ENCODE measurements around the gene NRN1L. TPM values are rescaled to one million over a fixed set of nuclear protein-coding genes. Genes with fewer than 3 reads are reported as not detected.

NRN1L gene
- total and polyA plus RNA-seq, 2 donors (not counting 1 experiment from before 2014, with no cell fraction given): 0.10 to 0.17 TPM

DNA sequence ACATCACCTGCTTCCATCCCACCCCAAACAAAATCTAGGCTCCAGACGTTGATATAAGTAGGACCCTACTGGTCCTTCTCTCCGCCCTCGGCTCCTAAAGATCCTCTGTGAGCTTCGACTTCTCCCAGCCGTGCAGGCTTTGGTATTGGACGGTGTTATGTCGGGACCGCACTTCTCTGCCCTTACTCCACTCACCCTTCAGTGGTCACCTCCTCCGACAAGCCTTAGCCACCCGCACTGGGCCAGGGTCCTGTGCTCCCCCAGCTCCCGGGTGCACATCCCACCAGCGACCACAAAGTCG, 50.4 kb downstream of the NRN1L start:
- H3K9ac ChIP-seq (ENCODE audit: insufficient read depth, low read length): peak overlapping the region; percentile 77
- peaks cover 3% of the 10 kb centered on the region for H3K79me2 ChIP-seq (ENCODE audit: control insufficient read depth, insufficient read depth, low read length)
- no peaks in the 10 kb centered on the region for H3K9me3 ChIP-seq (ENCODE audit: control insufficient read depth, insufficient read depth, low read depth, low read length)
- no peak overlapping the region for H2AFZ ChIP-seq (ENCODE audit: low read length)
- H3K4me2 ChIP-seq (ENCODE audit: extremely low read depth, insufficient read depth, low read length): peak overlapping the region; percentile 94
- H3K4me1 ChIP-seq (ENCODE audit: control insufficient read depth, extremely low read depth, insufficient read depth, low read length): peaks cover 14% of the 10 kb centered on the region
- H4K20me1 ChIP-seq (ENCODE audit: control insufficient read depth, extremely low read depth, insufficient read depth, low read length): no peaks in the 10 kb centered on the region
- TF ChIP-seq, protein P1, sequence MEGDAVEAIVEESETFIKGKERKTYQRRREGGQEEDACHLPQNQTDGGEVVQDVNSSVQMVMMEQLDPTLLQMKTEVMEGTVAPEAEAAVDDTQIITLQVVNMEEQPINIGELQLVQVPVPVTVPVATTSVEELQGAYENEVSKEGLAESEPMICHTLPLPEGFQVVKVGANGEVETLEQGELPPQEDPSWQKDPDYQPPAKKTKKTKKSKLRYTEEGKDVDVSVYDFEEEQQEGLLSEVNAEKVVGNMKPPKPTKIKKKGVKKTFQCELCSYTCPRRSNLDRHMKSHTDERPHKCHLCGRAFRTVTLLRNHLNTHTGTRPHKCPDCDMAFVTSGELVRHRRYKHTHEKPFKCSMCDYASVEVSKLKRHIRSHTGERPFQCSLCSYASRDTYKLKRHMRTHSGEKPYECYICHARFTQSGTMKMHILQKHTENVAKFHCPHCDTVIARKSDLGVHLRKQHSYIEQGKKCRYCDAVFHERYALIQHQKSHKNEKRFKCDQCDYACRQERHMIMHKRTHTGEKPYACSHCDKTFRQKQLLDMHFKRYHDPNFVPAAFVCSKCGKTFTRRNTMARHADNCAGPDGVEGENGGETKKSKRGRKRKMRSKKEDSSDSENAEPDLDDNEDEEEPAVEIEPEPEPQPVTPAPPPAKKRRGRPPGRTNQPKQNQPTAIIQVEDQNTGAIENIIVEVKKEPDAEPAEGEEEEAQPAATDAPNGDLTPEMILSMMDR (conservative IDR thresholded peaks at IDR 0.05 in 1 of 2, IDR thresholded peaks at IDR 0.05 in 1 of 2; ENCODE audit: low read depth in 1 of 2, low read length in 2 of 2): no peak
- TF ChIP-seq EZH2 (IDR thresholded peaks at IDR 0.05; ENCODE audit: low read length, missing control alignments): no peak
- peak overlapping the region; percentile 67 to 95 (median 74) for H3K4me3 ChIP-seq (replicated peaks in 1 of 4; ENCODE audit: control extremely low read depth in 1 of 4, insufficient read depth in 1 of 4, low read depth in 3 of 4, low read length in 4 of 4)
- DNase-seq (ENCODE audit: low read depth in 2 of 2): no peak
- H3K27ac ChIP-seq (ENCODE audit: insufficient read depth, low read length): peak overlapping the region; percentile 11
- no peaks in the 10 kb centered on the region for H3K27me3 ChIP-seq (ENCODE audit: control insufficient read depth, insufficient read depth, low read length)
- H3K36me3 ChIP-seq (ENCODE audit: control insufficient read depth, insufficient read depth, low read length): peaks cover 11% of the 10 kb centered on the region

DNA sequence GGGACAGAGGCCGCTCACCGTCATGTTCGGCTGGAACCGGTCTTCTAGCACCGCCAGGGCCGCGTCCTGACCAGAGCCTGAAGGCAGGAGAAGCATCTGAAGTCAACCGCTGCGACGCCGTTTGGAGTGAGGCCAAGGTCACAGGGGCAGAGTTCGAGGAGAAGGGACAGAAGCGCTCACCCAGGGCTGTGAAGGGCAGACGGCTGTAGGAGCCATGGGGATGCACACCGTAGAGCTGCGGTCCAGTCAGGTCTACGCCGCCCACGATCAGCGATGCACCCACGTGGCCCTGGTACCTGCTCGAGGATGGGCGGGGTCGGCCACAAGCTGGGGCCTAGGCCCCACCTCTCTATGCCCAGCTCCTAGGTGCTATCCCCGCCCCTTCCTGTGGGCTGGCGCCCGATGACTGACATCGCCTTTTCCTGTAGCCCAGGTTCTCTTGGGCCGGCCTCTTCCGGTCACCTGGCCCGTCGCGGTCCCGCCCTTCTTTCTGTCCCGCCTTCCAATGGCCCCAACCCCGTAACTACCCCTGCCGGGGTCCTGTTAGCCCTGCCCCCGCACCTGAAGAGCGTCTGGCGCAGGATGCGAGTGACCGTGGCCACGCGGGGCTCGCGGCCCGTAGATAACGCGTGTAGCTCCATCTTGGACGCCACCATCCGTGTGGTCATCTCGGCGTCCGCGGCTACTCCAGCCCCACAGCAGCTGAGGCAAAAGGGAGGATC, 50.9 kb downstream of the NRN1L start:
- peak overlapping the region; percentile 94 for H3K4me2 ChIP-seq (ENCODE audit: extremely low read depth, insufficient read depth, low read length)
- peak overlapping the region; percentile 67 to 95 (median 74) for H3K4me3 ChIP-seq (replicated peaks in 1 of 4; ENCODE audit: control extremely low read depth in 1 of 4, insufficient read depth in 1 of 4, low read depth in 3 of 4, low read length in 4 of 4)
- H3K9me3 ChIP-seq (ENCODE audit: control insufficient read depth, insufficient read depth, low read depth, low read length): no peaks in the 10 kb centered on the region
- H3K4me1 ChIP-seq (ENCODE audit: control insufficient read depth, extremely low read depth, insufficient read depth, low read length): peaks cover 14% of the 10 kb centered on the region
- TF ChIP-seq, protein P1 (conservative IDR thresholded peaks at IDR 0.05 in 1 of 2, IDR thresholded peaks at IDR 0.05 in 1 of 2; ENCODE audit: low read depth in 1 of 2, low read length in 2 of 2): no peak
- TF ChIP-seq EZH2 (IDR thresholded peaks at IDR 0.05; ENCODE audit: low read length, missing control alignments): no peak
- no peaks in the 10 kb centered on the region for H3K27me3 ChIP-seq (ENCODE audit: control insufficient read depth, insufficient read depth, low read length)
- no peaks in the 10 kb centered on the region for H4K20me1 ChIP-seq (ENCODE audit: control insufficient read depth, extremely low read depth, insufficient read depth, low read length)
- peaks cover 5% of the 10 kb centered on the region for H3K79me2 ChIP-seq (ENCODE audit: control insufficient read depth, insufficient read depth, low read length)
- peak overlapping the region; percentile 44 for H2AFZ ChIP-seq (ENCODE audit: low read length)
- peak; percentile 89 to 92 for DNase-seq (ENCODE audit: low read depth in 2 of 2)
- peak overlapping the region; percentile 88 for H3K27ac ChIP-seq (ENCODE audit: insufficient read depth, low read length)
- H3K9ac ChIP-seq (ENCODE audit: insufficient read depth, low read length): peak overlapping the region; percentile 77
- H3K36me3 ChIP-seq (ENCODE audit: control insufficient read depth, insufficient read depth, low read length): peaks cover 15% of the 10 kb centered on the region

Other genes with a start within 250 kb of the NRN1L start
- gene CARMIL2, start 239.7 kb upstream of the NRN1L start, total RNA-seq: 0.17 and 0.26 TPM in 2 replicates
- gene CARMIL2, start 239.7 kb upstream of the NRN1L start, polyA plus RNA-seq: 0.02 and 0.07 TPM in 2 replicates
- 9.2 and 9.5 TPM in 2 replicates for gene ACD, start 224.6 kb upstream of the NRN1L start, total RNA-seq
- gene ACD, start 224.6 kb upstream of the NRN1L start, polyA plus RNA-seq: 7.9 and 16.1 TPM in 2 replicates
- 4.1 and 4.8 TPM in 2 replicates for gene PARD6A, start 223.9 kb upstream of the NRN1L start, total RNA-seq
- gene PARD6A, start 223.9 kb upstream of the NRN1L start, polyA plus RNA-seq: 0.36 and 1.0 TPM in 2 replicates
- 17.8 and 19.0 TPM in 2 replicates for gene ENKD1, start 218.1 kb upstream of the NRN1L start, total RNA-seq
- gene ENKD1, start 218.1 kb upstream of the NRN1L start, polyA plus RNA-seq: 3.2 and 3.7 TPM in 2 replicates
- 5.6 and 9.2 TPM in 2 replicates for gene C16orf86, start 218.1 kb upstream of the NRN1L start, total RNA-seq
- gene C16orf86, start 218.1 kb upstream of the NRN1L start, polyA plus RNA-seq: 0.63 and 0.73 TPM in 2 replicates
- 12.8 and 15.2 TPM in 2 replicates for gene GFOD2, start 165.6 kb upstream of the NRN1L start, total RNA-seq
- 9.2 and 10.0 TPM in 2 replicates for gene GFOD2, start 165.6 kb upstream of the NRN1L start, polyA plus RNA-seq
- gene RANBP10, start 78.3 kb upstream of the NRN1L start, total RNA-seq: 3.9 and 4.6 TPM in 2 replicates
- gene RANBP10, start 78.3 kb upstream of the NRN1L start, polyA plus RNA-seq: 7.1 and 8.9 TPM in 2 replicates
- gene TSNAXIP1, start 78.0 kb upstream of the NRN1L start, total RNA-seq: 1.2 and 1.5 TPM in 2 replicates
- 0.30 and 0.45 TPM in 2 replicates for gene TSNAXIP1, start 78.0 kb upstream of the NRN1L start, polyA plus RNA-seq
- gene THAP11, start 42.6 kb upstream of the NRN1L start, total RNA-seq: 37.7 and 42.9 TPM in 2 replicates
- 15.8 and 16.0 TPM in 2 replicates for gene THAP11, start 42.6 kb upstream of the NRN1L start, polyA plus RNA-seq
- gene NUTF2, start 38.0 kb upstream of the NRN1L start, total RNA-seq: 127 TPM in 2 replicates
- gene NUTF2, start 38.0 kb upstream of the NRN1L start, polyA plus RNA-seq: 310 and 410 TPM in 2 replicates
- gene CENPT, start 37.2 kb upstream of the NRN1L start, total RNA-seq: 15.4 and 23.1 TPM in 2 replicates
- gene CENPT, start 37.2 kb upstream of the NRN1L start, polyA plus RNA-seq: 30.2 and 40.2 TPM in 2 replicates
- gene EDC4, start 11.8 kb upstream of the NRN1L start, total RNA-seq: 38.0 and 49.4 TPM in 2 replicates
- gene EDC4, start 11.8 kb upstream of the NRN1L start, polyA plus RNA-seq: 27.4 and 35.0 TPM in 2 replicates
- 11.8 and 13.4 TPM in 2 replicates for gene PSKH1, start 8.4 kb downstream of the NRN1L start, total RNA-seq
- 14.2 and 15.4 TPM in 2 replicates for gene PSKH1, start 8.4 kb downstream of the NRN1L start, polyA plus RNA-seq
- 0.26 and 0.33 TPM in 2 replicates for gene CTRL, start 47.0 kb downstream of the NRN1L start, total RNA-seq
- 0.14 and 0.53 TPM in 2 replicates for gene CTRL, start 47.0 kb downstream of the NRN1L start, polyA plus RNA-seq
- 53.2 and 66.9 TPM in 2 replicates for gene PSMB10, start 52.0 kb downstream of the NRN1L start, total RNA-seq
- gene PSMB10, start 52.0 kb downstream of the NRN1L start, polyA plus RNA-seq: 18.1 and 21.7 TPM in 2 replicates
- gene LCAT, start 59.2 kb downstream of the NRN1L start, total RNA-seq: 3.3 and 6.4 TPM in 2 replicates
- 4.5 and 5.8 TPM in 2 replicates for gene LCAT, start 59.2 kb downstream of the NRN1L start, polyA plus RNA-seq
- 60.4 and 120 TPM in 2 replicates for gene SLC12A4, start 83.8 kb downstream of the NRN1L start, total RNA-seq
- 41.4 and 42.2 TPM in 2 replicates for gene SLC12A4, start 83.8 kb downstream of the NRN1L start, polyA plus RNA-seq
- gene DPEP3, start 95.6 kb downstream of the NRN1L start, total RNA-seq: not detected in 2 replicates
- not detected in 2 replicates for gene DPEP3, start 95.6 kb downstream of the NRN1L start, polyA plus RNA-seq
- not detected in 2 replicates for gene DPEP2, start 114.6 kb downstream of the NRN1L start, total RNA-seq
- gene DPEP2, start 114.6 kb downstream of the NRN1L start, polyA plus RNA-seq: not detected in 2 replicates
- gene DPEP2NB, start 131.0 kb downstream of the NRN1L start, total RNA-seq: not detected in 2 replicates
- gene DPEP2NB, start 131.0 kb downstream of the NRN1L start, polyA plus RNA-seq: not detected in 2 replicates
- 10.7 and 12.3 TPM in 2 replicates for gene DDX28, start 138.3 kb downstream of the NRN1L start, total RNA-seq
- 5.3 and 8.6 TPM in 2 replicates for gene DDX28, start 138.3 kb downstream of the NRN1L start, polyA plus RNA-seq
- gene DUS2, start 138.4 kb downstream of the NRN1L start, total RNA-seq: 12.3 and 16.8 TPM in 2 replicates
- 10.2 and 15.5 TPM in 2 replicates for gene DUS2, start 138.4 kb downstream of the NRN1L start, polyA plus RNA-seq
- gene NFATC3, start 200.5 kb downstream of the NRN1L start, total RNA-seq: 10.6 and 11.0 TPM in 2 replicates
- 9.6 and 10.1 TPM in 2 replicates for gene NFATC3, start 200.5 kb downstream of the NRN1L start, polyA plus RNA-seq